EH (cell line): ENCODE measurements around the gene POLN.
"Not testable (repeated sequence)": the region's sequence is repeated elsewhere in the genome, so short reads cannot be mapped to it uniquely, and the experiment has no call there.

ENCODE experiments used
- DNase-seq: peaks from one replicate; pipeline ENCODE4 v3.0.0-alpha.2; 2015; ENCODE audit warnings: low read depth

The POLN gene

GRCh38 chr4:2219233-2219760 is 22.6 kb downstream of the POLN start:
- DNase-seq, result no peak

DNA sequence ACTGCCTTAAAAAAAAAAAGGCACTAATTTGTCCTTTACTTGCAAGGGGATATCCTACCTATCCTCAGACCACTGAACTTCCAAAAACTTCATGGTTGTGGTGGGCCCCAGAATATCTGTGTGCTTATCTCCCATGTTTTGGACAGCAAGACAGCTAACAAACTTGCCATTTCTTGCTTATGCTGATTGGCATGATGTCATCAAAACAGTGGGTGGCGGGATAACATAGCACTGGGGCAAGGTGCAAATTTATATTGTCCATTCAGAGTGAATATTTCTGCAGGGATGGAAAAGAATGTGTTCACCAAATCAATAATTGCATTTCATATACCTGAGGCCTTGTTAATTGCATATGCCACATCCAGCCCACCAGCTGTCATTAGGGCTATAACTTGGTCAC is 23.5 kb downstream of the POLN start:
- DNase-seq, result no peak

DNA sequence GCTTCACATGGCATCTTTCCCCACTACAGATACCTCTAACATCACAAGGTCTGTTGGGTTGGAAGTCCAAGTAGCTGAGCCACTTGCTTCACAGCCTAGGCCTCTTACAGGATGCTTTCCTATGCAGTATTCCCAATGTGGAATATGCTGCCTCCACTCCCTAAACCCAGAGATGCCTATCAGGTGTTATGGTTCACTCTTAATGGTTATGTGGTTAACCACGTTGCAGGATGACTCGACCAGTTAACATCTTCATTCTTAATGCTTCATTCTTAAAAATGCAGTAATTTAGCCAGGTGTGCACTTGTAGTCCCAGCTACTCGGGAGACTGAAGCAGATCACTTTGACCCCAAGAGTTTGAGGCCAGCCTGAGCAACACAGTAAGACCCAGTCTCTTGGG is 24.2 kb downstream of the POLN start:
- DNase-seq, result peak; percentile 34

- DNase-seq, result no peak
Measured at GRCh38 chr4:2212831-2213230, 29.1 kb downstream of the POLN start.

- not testable (repeated sequence) for DNase-seq
Measured at GRCh38 chr4:2202789-2203188, 39.1 kb downstream of the POLN start.

DNA sequence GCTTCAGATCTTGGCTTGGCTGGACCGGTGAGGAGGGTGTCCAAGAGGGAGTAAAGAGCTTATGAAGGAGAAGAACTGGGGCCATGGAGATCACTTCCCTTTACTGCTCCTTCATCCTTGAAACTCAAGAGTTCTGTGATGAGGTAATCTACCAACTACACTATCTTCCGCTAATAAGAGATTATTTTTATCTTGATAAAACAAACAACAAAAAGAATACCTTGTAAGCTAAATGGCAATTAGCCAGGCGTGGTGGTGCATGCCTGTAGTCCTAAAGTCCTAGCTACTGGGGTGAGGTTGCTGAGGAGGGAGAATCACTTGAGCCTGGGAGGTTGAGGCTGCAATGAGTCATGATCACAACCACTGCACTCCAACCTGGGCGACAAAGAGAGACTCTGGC is 47.4 kb downstream of the POLN start:
- no peak for DNase-seq

DNA sequence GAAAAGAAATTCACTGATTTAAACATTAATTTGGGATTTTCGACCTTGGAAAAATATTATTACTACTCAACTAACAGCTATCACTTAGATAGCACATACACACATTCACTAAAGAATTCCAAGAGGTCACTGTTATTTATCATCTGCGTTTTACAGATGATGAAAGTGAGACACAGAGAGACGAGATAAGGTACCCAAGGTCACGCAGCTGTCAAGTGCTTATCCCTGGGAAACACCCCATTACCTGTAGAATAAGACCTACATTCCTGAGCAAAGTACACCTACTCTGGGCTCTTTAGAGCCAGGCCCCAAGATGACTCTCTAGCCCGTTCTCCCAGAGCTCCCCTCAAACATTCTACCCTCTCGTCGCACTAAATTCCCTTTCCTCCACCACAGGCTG is 48.6 kb downstream of the POLN start:
- no peak for DNase-seq

DNA sequence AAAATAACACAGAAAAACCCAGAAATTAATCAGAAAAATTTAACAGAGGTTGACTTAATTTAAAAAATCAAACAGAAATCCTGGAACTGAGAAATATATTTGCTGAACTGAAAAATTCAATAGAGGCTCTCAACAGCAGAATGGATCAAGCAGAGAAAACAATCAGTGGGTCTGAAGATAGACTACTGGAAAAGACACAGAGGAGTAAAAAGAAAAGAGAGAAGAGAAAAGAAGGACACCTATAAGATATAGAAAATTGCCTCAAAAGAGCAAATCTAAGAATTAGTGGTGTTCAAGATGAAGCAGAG is 55.1 kb downstream of the POLN start:
- no peak for DNase-seq

DNA sequence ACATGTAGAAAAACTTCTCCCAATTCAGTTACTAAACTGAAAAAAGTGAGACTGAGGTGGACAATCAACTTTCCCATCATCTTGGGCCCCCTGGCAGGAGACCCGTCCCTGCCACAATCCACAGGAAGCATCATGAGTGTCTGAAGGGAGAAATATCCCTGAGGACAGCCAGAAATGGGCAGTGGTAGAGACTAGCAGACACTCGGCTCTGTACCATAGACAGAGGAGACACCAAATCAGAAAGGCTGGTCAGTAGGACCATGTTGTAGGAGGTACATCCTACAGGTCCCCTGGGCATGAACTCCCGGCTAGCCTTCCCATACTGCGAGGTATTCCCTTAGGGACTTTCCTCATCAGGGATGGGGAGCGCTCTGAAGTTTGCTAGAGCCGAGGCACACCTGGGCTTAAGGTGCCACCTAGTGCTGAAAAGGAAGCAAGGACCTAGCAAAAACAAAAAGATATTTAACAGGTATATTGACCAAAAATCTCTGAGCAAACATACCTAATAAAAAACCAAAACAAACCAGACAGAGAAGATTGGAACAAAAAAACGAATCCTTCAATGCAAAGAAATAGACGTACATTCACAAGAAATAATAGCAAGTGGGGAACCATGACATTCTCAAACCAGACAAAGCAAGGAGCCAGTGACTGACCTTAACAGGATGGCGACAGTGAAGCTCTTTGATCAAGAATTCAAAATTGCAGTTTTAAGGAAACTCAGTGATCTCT is 55.6 kb downstream of the POLN start:
- DNase-seq, result peak; percentile 17

- no peak for DNase-seq
Measured at GRCh38 chr4:2183394-2183793, 58.5 kb downstream of the POLN start.

- DNase-seq, result no peak
Measured at GRCh38 chr4:2182994-2183393, 58.9 kb downstream of the POLN start.

GRCh38 chr4:2180410-2180809 is 61.5 kb downstream of the POLN start:
- DNase-seq, result no peak

DNA sequence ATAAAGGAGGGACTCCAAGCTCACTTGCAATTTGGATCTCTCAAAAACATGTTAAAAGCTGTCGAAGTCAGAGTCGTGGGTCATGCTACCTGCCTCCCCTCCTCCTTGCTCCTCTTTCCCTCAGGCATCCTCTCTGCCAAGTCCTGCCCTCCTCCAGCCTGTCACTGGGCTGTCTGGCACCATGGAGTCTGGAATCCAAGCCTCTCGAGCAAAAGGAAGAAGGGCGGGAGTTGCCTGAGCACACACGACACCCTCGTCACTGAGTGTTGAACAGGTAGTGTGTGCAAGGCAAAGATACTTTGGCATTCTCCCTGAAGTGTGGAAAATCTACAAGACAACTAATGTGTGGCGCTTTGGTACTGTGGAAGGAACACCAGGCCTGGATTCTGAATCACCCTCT is 62.2 kb downstream of the POLN start:
- DNase-seq, result no peak

- DNase-seq, result no peak
Measured at GRCh38 chr4:2178986-2179385, 62.9 kb downstream of the POLN start.

DNA sequence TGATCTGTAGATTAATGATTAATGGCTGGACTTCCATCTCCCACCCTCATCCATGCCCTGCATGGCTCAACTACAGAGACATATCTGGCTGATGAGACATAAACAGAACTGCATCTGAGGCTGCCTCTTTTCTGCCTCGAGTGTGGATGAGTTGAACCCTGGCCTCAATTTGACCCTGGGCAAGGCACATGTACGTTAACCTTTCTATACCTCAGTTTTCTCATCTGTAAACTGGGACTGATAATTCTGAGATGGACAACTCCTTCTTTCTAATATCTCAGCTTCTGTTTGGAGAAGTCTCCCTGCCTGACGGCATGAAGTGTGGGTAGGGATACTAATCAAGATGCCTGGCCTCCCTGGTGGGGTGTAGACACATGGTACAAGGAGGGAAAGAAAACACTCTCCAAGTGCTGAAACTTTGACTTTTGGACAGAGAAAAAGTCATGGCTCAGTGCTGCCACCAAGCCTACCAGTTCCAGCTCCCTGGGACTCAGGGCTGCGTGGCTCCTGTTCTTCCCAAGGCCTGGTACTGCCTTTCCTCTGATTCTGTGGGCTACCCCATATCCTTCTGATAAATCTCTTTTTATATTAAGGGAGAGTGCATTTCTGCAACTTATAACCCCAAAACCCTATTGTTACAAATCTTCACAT is 64.4 kb downstream of the POLN start:
- peak; percentile 12 for DNase-seq

DNA sequence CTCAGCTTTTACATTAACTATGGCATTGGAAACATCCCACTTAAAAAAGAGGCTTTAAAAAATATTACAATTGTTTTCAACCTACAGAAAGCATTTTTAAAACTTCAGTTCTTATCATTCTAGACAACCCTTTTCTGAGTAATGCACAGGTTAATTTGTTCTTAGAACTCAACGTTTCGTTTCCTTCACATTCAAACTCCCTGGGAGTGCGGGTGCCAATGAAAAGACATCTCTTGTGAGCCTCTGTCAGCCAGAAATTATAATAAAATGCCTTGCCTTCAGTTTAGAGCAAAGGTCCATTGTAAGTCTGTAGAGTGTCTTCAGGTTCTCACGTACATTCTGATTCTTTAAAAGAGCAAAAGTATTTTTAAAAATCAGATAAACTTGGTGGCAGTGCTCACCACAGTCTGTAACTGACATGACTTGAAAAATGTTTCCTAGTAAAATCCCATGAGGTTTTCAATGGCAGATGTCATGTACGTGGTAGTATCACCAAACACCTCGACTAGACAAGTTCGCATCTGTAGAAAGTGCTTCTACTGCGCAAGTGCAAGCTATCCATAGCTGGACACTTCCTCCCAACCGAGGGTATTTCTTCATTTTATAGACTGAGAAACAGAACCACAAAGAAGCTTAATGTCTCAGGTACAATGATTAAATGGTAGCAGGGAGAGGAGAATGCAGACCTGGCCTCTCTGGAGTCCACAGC is 65.8 kb downstream of the POLN start:
- no peak for DNase-seq

DNA sequence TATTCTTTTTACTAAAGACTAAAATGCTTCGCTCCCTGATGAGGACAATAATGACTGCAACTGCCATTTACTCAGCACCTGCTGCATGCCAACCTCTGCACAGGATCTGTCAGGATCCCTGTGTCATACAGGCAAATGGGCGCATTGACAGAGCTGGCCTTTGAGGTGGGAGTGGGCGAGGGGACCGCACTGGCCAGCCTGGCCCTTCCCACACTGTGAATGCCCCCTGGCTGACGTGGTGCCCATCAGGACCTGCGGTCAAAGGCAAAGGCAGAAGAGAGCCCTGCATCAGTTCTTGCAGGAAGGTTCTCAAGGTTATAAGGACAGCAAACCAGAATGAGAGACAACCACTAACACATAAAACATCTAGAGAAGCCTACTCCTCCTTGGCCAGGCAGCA is 67.9 kb downstream of the POLN start:
- no peak for DNase-seq

- no peak for DNase-seq
Measured at GRCh38 chr4:2172627-2173231, 69.2 kb downstream of the POLN start.

GRCh38 chr4:2172161-2172560 is 69.8 kb downstream of the POLN start:
- DNase-seq, result no peak

DNA sequence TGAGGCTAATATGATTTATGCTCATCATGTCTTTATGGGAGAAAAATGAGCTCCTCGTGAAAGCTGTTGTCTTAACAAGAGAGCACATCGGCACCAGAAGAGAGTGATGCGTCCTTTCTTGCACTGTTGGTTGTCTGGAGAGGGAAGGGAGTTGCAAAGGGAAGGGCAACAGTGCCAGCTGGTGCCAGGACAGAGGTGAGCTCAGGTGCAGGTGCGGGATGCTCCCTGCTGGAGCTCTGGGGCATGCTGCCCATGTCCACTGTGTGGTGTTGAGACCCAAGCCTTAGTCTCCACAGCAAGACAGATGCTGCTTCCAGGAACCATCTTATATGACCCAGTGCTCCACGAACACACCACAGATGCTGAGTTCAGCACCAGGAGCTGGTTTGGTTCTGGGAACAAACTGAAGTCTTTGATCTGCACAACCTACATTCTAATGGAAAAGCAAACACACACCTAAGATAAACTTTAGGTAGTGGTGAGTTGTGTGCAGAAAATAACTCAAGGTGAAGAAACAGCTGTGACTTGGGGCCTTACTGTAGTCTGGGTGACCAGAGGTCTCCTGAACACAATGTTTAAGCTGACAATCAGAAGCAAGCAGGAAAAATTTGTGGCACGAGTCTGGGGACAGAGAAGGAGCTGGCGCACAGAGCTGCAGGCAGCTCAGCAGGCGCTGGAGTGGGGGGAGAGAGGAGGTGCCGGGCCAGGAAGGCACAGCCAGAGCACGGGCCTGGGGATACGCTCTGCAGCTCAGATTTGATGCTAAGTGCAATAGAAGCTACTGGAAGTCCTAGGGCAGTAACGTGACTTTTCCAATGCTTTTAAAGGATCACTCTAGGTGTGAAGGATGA is 73.2 kb downstream of the POLN start:
- DNase-seq, result no peak

- no peak for DNase-seq
Measured at GRCh38 chr4:2166253-2166652, 75.7 kb downstream of the POLN start.

- DNase-seq, result no peak
Measured at GRCh38 chr4:2165391-2165790, 76.5 kb downstream of the POLN start.
